HepG2 (cell line): ENCODE measurements around the gene GTF2H4. TPM values are rescaled to one million over a fixed set of nuclear protein-coding genes. Genes with fewer than 3 reads are reported as not detected.

ENCODE experiments used
- ASH2L ChIP-seq: fragments of 300-600, 200-600 bp; sonication (generic); IDR thresholded peaks from 2 replicates; pipeline ENCODE4 v1.7.0; 2017; ENCODE audit warnings: low read depth, mild to moderate bottlenecking, moderate library complexity, mixed read lengths, low read length; ENCODE audit not compliant: insufficient read length
- CCDC6 ChIP-seq: sonication (generic); formaldehyde crosslinking; IDR thresholded peaks from 2 replicates; pipeline ENCODE4 v1.8.1; 2022; ENCODE audit warnings: mild to moderate bottlenecking, missing genetic modification reagents, moderate library complexity
- DNMT1 ChIP-seq: sonication (generic); formaldehyde crosslinking; IDR thresholded peaks from 2 replicates; pipeline ENCODE4 v1.5.1; 2020; ENCODE audit warnings: mild to moderate bottlenecking, missing genetic modification reagents
- KDM3A ChIP-seq: IDR thresholded peaks from 2 replicates; pipeline ENCODE4 v1.6.1; 2018; ENCODE audit warnings: low read depth, missing compliant biosample characterization
- NR1H2 ChIP-seq: sonication (generic); formaldehyde crosslinking; IDR thresholded peaks from 2 replicates; pipeline ENCODE4 v1.8.1; 2022; ENCODE audit warnings: low read depth, missing genetic modification reagents, borderline replicate concordance
- NRL ChIP-seq: sonication (generic); formaldehyde crosslinking; IDR thresholded peaks from 2 replicates; pipeline ENCODE4 v1.5.0; 2020; ENCODE audit warnings: missing genetic modification reagents, mild to moderate bottlenecking, moderate library complexity, borderline replicate concordance
- PTBP1 ChIP-seq: fragments of 200-400 bp; formaldehyde crosslinking; IDR thresholded peaks from 2 replicates; pipeline ENCODE4 v1.6.1; 2018; ENCODE audit warnings: low read length, low read depth; ENCODE audit not compliant: poor library complexity, severe bottlenecking
- TAF15 ChIP-seq: fragments of 200-400 bp; formaldehyde crosslinking; IDR thresholded peaks from one replicate; pipeline ENCODE4 v1.6.1; 2018; ENCODE audit warnings: mild to moderate bottlenecking, low read depth, low read length; ENCODE audit not compliant: poor library complexity, severe bottlenecking
- ZC3H4 ChIP-seq: sonication (generic); formaldehyde crosslinking; IDR thresholded peaks from 2 replicates; pipeline ENCODE4 v1.4.0; 2020; ENCODE audit warnings: missing genetic modification reagents, borderline replicate concordance
- ZNF331 ChIP-seq: sonication (generic); formaldehyde crosslinking; IDR thresholded peaks from 2 replicates; pipeline ENCODE4 v1.4.0; 2020; ENCODE audit warnings: missing genetic modification reagents
- ZNF570 ChIP-seq: sonication (generic); formaldehyde crosslinking; IDR thresholded peaks from 2 replicates; pipeline ENCODE4 v1.4.0; 2020; ENCODE audit warnings: mild to moderate bottlenecking, missing genetic modification reagents, borderline replicate concordance
- polyA plus RNA-seq, 8 experiments: library from polyadenylated mRNA; depleted of rRNA in 3 of 8; stranded (reverse) in 7 of 8; unstranded in 1 of 8; fragments of >200 nt; fragmentation: Illumina TruSeq in 4 of 8; extraction: Trizol in 4 of 8; gene quantifications; 2 replicates each; pipeline versions ENCODE4 v1.2.1 to v1.2.3, GENCODE V29; 2011 to 2016; ENCODE audit warnings: low read depth in 4 of 8, missing spikeins in 1 of 8, mixed read lengths in 1 of 8; ENCODE audit not compliant: insufficient read depth in 1 of 8
- total RNA-seq, 5 experiments: library from RNA; depleted of rRNA; stranded (reverse); fragments of >200 nt; fragmentation: Illumina TruSeq; extraction: Trizol; gene quantifications; 2 replicates each; pipeline ENCODE4 v1.2.3, GENCODE V29; 2016; ENCODE audit warnings: low read depth in 1 of 5
- TF ChIP-seq, protein P1 (sequence below): sonication (generic); formaldehyde crosslinking; IDR thresholded peaks from 2 replicates; pipeline ENCODE4 v1.5.1; 2020; ENCODE audit warnings: mild to moderate bottlenecking, missing genetic modification reagents, borderline replicate concordance
- TF ChIP-seq, protein P2 (sequence below): sonication (generic); formaldehyde crosslinking; conservative IDR thresholded peaks from 2 replicates; pipeline ENCODE4 v1.5.0; 2020; ENCODE audit warnings: missing genetic modification reagents
- TF ChIP-seq, protein P3 (sequence below): sonication (generic); formaldehyde crosslinking; conservative IDR thresholded peaks from 2 replicates; pipeline ENCODE4 v1.8.0; 2022; ENCODE audit warnings: low read depth, missing genetic modification reagents
- TF ChIP-seq, protein P4 (sequence below): sonication (generic); formaldehyde crosslinking; IDR thresholded peaks from 2 replicates; pipeline ENCODE4 v1.8.0; 2023; ENCODE audit warnings: mild to moderate bottlenecking, missing genetic modification reagents
- TF ChIP-seq, protein P5 (sequence below): sonication (generic); formaldehyde crosslinking; IDR thresholded peaks from 2 replicates; pipeline ENCODE4 v1.8.1; 2023; ENCODE audit warnings: mild to moderate bottlenecking, missing genetic modification reagents
- TF ChIP-seq, protein P6 (sequence below): IDR thresholded peaks from 2 replicates; pipeline ENCODE4 v1.4.0; 2020; ENCODE audit warnings: mild to moderate bottlenecking, missing genetic modification reagents

Gene GTF2H4
- total and polyA plus RNA-seq, 2 of the 13 experiments (the other 11 are each of a cell fraction or from before 2014, with no cell fraction given) = 15.9 to 49.3 TPM

DNA sequence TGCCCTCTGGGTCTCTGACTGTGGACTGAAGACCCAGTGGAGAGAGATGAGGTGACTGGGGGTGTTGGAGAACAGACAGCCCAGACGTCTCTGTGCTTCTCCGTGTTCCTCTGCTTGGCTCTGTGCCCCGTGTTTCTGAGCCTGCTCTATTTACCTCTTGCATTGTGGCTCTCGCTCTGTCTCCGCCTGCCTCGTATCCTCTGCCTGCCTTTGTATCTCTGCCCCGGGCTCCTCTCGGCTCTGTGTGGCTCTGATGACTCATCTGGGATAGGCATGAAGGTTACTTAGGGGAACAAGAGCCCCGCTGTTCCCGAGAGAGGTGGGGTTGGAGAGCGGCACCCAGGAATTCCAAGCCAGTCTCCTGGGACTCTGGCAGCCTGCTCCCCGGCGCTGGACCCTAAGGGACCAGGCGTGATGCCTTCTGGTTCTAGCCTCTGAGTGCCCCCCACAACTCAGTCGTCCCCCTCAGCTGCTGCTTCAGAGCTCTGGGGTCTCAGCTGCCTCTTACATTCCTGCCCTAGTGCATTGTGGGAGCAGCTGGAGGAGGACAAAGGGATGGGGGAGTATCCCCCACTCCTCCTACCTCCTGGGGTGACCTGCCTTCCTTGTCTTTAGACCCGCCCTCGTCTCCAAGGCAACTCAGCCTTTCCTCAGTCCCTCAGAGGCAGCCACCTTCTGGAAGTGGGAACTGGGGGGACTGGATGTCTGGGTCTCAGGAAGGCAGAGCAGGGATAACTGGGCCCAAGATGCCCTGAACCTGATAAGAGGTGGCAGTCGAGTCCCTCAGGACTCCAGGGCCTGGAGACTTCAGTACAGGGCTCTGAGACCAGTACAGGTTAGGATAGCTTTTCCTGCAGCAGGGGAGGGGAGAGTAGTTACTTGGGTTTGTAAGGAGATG is 21.8 kb upstream of the GTF2H4 start (continued):
- TF ChIP-seq, protein P1, sequence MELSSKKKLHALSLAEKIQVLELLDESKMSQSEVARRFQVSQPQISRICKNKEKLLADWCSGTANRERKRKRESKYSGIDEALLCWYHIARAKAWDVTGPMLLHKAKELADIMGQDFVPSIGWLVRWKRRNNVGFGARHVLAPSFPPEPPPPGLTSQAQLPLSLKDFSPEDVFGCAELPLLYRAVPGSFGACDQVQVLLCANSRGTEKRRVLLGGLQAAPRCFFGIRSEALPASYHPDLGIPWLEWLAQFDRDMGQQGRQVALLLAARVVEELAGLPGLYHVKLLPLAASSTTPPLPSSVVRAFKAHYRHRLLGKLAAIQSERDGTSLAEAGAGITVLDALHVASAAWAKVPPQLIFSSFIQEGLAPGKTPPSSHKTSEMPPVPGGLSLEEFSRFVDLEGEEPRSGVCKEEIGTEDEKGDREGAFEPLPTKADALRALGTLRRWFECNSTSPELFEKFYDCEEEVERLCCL (CRISPR knock-in tag) = no peak
- TF ChIP-seq ASH2L (peak; percentile 54), KDM3A (peak; percentile 27; the same call in 1 of the 2 replicates), CCDC6 (CRISPR knock-in tag) (no peak; the same call in 1 of the 2 replicates), TAF15 (no peak), ZC3H4 (CRISPR knock-in tag) (no peak), DNMT1 (no peak), ZNF570 (CRISPR knock-in tag) (no peak), NRL (CRISPR knock-in tag) (no peak), PTBP1 (no peak), ZNF331 (peak; percentile 13; the same call in 1 of the 2 replicates), NR1H2 (no peak)
- TF ChIP-seq, protein P2, sequence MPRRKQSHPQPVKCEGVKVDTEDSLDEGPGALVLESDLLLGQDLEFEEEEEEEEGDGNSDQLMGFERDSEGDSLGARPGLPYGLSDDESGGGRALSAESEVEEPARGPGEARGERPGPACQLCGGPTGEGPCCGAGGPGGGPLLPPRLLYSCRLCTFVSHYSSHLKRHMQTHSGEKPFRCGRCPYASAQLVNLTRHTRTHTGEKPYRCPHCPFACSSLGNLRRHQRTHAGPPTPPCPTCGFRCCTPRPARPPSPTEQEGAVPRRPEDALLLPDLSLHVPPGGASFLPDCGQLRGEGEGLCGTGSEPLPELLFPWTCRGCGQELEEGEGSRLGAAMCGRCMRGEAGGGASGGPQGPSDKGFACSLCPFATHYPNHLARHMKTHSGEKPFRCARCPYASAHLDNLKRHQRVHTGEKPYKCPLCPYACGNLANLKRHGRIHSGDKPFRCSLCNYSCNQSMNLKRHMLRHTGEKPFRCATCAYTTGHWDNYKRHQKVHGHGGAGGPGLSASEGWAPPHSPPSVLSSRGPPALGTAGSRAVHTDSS (CRISPR knock-in tag) = no peak
- TF ChIP-seq, protein P3, sequence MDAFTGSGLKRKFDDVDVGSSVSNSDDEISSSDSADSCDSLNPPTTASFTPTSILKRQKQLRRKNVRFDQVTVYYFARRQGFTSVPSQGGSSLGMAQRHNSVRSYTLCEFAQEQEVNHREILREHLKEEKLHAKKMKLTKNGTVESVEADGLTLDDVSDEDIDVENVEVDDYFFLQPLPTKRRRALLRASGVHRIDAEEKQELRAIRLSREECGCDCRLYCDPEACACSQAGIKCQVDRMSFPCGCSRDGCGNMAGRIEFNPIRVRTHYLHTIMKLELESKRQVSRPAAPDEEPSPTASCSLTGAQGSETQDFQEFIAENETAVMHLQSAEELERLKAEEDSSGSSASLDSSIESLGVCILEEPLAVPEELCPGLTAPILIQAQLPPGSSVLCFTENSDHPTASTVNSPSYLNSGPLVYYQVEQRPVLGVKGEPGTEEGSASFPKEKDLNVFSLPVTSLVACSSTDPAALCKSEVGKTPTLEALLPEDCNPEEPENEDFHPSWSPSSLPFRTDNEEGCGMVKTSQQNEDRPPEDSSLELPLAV = no peak
- TF ChIP-seq, protein P4, sequence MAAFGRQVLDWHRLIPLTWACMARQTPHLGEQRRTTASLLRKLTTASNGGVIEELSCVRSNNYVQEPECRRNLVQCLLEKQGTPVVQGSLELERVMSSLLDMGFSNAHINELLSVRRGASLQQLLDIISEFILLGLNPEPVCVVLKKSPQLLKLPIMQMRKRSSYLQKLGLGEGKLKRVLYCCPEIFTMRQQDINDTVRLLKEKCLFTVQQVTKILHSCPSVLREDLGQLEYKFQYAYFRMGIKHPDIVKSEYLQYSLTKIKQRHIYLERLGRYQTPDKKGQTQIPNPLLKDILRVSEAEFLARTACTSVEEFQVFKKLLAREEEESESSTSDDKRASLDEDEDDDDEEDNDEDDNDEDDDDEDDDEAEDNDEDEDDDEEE (CRISPR knock-in tag) = peak; percentile 91; the same call in 1 of the 2 replicates
- TF ChIP-seq, protein P5, sequence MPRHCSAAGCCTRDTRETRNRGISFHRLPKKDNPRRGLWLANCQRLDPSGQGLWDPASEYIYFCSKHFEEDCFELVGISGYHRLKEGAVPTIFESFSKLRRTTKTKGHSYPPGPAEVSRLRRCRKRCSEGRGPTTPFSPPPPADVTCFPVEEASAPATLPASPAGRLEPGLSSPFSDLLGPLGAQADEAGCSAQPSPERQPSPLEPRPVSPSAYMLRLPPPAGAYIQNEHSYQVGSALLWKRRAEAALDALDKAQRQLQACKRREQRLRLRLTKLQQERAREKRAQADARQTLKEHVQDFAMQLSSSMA = no peak
- TF ChIP-seq, protein P6, sequence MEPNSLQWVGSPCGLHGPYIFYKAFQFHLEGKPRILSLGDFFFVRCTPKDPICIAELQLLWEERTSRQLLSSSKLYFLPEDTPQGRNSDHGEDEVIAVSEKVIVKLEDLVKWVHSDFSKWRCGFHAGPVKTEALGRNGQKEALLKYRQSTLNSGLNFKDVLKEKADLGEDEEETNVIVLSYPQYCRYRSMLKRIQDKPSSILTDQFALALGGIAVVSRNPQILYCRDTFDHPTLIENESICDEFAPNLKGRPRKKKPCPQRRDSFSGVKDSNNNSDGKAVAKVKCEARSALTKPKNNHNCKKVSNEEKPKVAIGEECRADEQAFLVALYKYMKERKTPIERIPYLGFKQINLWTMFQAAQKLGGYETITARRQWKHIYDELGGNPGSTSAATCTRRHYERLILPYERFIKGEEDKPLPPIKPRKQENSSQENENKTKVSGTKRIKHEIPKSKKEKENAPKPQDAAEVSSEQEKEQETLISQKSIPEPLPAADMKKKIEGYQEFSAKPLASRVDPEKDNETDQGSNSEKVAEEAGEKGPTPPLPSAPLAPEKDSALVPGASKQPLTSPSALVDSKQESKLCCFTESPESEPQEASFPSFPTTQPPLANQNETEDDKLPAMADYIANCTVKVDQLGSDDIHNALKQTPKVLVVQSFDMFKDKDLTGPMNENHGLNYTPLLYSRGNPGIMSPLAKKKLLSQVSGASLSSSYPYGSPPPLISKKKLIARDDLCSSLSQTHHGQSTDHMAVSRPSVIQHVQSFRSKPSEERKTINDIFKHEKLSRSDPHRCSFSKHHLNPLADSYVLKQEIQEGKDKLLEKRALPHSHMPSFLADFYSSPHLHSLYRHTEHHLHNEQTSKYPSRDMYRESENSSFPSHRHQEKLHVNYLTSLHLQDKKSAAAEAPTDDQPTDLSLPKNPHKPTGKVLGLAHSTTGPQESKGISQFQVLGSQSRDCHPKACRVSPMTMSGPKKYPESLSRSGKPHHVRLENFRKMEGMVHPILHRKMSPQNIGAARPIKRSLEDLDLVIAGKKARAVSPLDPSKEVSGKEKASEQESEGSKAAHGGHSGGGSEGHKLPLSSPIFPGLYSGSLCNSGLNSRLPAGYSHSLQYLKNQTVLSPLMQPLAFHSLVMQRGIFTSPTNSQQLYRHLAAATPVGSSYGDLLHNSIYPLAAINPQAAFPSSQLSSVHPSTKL (CRISPR knock-in tag) = peak; percentile 65
